GM18499 (cell line): ENCODE measurements around the gene PANK2.
"Not testable (repeated sequence)": the region's sequence is repeated elsewhere in the genome, so short reads cannot be mapped to it uniquely, and the experiment has no call there.

ENCODE experiments used
- ATAC-seq: cut with Tn5 transposase; IDR thresholded peaks from one replicate; pipeline ENCODE4 v1.9.1; 2021; ENCODE audit warnings: moderate number of reproducible peaks; ENCODE audit not compliant: insufficient read depth, unreplicated experiment

PANK2 gene

GRCh38 chr20:3972631-3973030, 83.4 kb downstream of the PANK2 start:
- ATAC-seq, result not testable (repeated sequence)

- ATAC-seq, result no peak
These were observed 84.5 kb downstream of the PANK2 start for GRCh38 chr20:3973705-3974104.

- ATAC-seq, result no peak
These were observed 87.3 kb downstream of the PANK2 start for GRCh38 chr20:3976511-3976910.
